NCI-H187 (cell line): ENCODE results near the gene RRH.
"Not testable (repeated sequence)": the region's sequence is repeated elsewhere in the genome, so short reads cannot be mapped to it uniquely, and the experiment has no call there.

ENCODE experiments used
- DNase-seq, 2 experiments: peaks; one replicate each; lab custom pipeline; 2025; lab: John Stamatoyannopoulos, UW

The RRH gene

DNA sequence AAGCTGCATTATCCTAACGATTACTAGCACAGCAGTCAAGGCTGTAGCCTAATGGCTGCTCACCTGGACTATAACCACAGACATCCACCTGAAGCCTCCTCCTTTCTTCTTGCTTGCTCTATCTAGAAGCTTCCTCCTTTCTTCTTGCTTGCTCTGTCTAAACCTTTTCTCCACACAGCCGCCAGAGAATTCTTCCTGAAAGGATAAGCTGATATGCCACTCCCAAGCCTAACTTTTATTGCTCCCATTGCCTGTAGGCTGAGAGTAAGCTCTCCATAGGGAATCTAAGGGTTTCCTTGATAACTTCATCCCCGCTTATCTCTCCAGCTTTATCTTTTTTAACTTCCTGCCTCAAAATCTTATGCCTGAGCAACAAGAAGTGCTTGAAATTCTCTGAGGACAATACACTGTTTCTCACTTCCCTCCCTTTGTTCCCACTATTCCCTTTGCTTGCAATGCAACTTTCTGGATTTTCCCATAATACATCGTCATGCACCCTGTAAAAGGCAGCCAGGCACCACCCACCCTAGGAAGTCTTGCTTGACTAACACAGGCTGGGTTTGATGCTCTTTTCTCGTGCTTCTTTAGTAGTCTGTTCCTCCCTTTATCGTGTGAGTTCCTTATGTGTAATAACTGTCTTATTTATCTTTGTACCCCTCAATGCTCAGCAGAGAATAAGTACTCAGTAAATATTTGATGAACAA is 18.8 kb downstream of the RRH start:
- DNase-seq, result no peak

- DNase-seq, result no peak
These were observed 20.2 kb downstream of the RRH start, which contains the start of gene LRIT3 for GRCh38 chr4:109847896-109848442. Gene LRIT3, plus strand, starts transcription at chr4:109848107. Its CDS starts 95 bp downstream, at chr4:109848202.

GRCh38 chr4:109848501-109848900 is 20.7 kb downstream of the RRH start:
- no peak for DNase-seq

DNA sequence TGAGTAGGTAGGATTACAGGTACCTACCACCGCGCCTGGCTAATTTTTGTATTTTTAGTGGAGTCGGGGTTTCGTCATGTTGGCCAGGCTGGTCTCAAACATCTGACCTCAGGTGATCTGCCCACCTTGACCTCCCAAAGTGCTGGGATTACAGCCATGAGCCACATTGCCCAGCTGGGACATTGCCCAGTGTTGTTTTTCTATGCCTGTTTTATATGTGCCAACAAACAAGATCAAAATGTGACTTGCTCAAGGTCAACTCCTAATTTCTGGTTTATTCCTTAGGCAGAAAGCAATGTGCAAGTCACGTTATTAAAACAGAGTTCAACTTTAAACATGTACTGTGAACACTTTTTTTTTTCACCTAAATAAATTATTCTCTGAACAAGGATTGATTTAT is 22.8 kb downstream of the RRH start:
- no peak for DNase-seq

DNA sequence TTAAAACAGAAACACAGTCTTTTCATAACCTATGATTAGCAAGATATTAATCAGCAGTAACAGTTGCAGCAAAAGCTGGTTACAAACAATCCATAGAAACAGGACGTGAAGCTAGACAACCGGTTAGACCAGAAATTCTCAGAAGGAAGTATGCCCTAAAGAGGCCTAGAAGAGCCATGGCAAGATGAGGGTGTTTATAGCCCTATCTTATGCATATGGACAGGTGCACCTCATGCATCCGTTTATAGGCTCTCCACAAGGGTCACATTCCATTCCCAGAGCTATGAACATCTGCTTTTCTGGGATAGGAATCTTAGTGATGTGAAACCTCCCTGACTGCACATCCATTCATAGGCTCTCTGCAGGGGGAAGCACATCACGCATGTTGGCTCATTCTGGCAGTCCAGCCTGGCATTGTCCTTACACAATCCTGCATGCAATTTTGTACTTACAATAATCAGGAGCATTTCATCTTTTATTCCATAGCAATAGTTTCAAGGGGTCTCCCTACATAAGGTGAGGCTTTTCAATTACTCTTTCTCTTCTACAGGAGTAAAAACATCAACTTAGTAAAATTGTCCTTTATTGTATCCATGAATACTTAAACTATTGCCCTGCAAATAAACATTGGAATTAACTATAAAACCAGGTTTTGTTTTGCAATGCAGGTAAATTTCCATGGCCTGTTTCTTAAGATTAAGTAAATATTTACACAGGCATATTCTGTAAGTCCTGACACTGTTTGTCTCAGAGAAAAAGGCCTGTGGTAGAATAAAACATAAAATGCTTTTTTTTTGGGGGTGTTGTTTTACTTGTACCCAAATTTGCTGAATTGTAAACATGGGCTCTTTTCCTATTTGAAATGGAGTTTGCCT is 31.9 kb downstream of the RRH start:
- DNase-seq, result not testable (repeated sequence)

- no peak for DNase-seq
These were observed 33.5 kb downstream of the RRH start for GRCh38 chr4:109861271-109861670.

GRCh38 chr4:109861916-109862511 is 34.2 kb downstream of the RRH start:
- DNase-seq, result no peak

DNA sequence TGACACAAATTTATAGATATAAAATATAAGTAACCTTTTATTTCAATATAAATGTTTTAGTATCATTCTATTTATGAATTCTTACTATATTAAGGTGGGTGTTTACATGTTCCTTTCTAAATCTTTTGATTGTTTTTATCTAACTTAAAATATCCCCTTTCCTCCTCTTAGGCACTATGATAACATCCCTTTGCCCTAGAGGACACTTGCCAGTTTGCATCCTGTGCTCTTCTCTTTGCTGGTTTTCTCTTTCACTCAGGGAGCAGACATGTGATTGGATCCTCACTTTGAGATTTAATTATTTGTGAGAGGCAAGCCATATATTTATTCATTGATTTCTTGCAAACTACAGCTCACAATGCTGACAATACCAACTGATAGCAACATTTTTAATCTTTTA is 36.4 kb downstream of the RRH start:
- DNase-seq, result no peak

DNA sequence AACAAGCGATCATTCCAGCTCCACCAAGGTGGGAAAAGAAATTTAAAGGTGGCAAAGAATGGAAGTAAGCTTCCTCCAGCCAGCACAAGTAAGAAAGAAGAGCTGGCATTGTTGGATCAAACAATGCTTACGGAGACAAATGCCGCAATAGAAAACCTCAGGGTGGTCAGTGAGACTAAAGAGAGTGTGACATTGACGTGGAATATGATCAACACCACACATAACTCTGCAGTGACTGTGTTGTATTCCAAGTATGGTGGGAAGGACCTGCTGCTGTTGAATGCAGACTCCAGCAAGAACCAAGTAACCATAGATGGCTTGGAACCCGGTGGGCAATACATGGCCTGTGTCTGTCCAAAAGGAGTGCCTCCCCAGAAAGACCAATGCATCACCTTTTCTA is 42.3 kb downstream of the RRH start:
- DNase-seq, result no peak

- DNase-seq, result no peak
These were observed 44.3 kb downstream of the RRH start for GRCh38 chr4:109872065-109872464.

DNA sequence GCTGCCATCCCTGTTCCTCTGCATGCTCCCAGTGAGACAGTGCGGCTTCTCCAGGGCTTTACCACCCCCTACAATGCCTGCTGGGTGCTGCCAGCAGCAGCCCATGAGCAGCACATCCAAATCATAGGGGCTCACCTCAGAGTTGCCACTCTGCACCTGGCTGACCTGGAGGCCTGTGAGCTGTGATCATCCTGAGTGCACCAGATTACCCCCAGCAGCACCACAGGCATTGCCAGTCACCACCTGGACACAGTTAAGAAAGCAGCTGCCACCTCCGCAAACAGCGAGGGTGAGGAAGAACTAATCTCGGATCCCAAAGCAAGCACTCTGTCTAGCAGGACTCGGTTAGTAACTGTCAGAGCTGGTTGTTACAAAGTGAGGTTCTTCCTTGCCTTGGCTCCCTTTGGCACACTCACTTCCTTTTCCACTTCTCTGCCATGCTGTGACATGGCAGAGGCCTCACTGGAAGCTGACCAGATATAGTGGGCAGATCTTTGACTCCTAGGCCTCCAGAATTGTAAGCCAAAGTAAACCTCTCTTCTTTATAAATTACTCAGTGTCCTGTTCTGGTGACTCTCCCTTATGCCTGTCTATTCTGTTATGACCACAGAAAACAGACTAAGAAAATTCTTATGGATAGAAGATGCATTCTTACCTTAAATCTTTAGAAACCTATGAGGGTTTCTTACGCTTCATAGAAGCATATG is 45.3 kb downstream of the RRH start:
- no peak for DNase-seq

DNA sequence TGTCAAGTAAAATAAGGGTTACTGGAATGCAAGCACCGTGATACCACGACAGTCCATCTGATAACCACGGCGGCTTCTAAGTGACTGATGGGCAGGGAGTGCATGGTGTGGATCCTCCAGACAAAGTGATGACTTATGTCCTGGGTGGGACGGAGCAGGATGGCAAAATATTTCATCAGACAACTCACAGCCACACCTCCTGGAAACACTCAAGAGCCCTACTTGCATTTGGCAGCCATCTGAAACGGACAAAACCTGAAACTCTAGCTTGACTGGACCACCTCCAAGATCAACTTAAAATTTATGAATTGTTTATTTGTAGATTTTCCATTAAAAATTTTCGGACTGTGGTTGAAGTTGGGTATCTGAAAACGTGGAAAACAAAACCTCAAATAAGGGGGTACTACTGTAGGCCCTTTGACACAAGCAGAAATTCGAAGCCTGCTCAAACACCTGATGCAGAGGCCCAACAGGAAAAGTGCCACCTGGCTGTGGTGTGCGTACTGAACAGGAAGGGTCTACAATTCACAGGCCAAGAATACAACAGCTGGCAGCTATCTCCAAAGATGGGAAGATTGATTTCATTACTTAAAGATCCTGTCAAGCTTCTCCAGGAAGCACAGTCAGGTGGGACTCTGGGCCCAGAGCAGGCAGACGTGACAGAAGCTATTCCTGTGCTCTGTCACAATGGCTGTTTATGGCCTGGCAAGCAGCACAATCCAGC is 46.2 kb downstream of the RRH start:
- DNase-seq, result no peak

- DNase-seq, result no peak
These were observed 47.3 kb downstream of the RRH start for GRCh38 chr4:109875106-109875505.

DNA sequence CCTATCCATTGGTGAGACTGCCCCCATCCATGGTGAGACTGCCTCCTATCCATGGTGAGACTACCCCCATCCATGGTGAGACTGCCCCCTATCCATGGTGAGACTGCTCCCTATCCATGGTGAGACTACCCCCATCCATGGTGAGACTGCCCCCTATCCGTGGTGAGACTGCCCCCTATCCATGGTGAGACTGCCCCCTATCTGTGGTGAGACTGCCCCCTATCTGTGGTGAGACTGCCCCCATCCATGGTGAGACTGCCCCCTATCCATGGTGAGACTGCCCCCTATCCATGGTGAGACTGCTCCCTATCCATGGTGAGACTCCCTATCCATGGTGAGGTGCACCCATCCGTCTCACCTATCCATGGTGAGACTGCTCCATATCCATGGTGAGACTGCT is 47.8 kb downstream of the RRH start:
- not testable (repeated sequence) for DNase-seq

DNA sequence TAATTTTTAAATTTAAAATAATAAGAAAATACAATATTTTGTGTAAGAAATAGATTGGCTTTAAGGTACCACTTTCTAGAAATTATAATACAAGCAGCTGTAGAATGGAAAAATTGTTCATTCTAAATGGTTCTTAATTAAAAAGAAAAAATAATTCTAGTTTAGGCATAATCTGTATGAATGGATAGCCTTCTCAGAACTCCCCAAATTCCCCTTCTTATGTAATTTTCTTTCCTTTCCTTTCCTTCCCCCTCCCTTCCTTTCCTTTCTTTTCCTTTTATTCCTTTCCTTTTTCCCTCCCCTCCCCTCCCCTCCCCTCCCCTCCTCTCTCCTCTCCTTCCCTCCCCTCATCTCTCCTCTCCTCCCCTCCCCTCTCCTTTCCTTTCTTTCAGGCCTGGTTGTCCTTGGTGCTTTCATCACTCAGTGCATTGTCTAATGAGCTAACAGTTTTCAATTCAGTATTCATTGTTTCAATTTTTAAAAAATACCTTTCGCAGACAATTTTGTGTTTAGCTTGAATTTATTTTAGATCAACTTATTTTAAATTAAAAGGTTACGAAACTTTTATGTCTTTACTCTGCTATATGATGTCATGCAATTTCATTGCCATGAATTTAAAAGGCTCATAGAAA is 49.0 kb downstream of the RRH start:
- no peak for DNase-seq

DNA sequence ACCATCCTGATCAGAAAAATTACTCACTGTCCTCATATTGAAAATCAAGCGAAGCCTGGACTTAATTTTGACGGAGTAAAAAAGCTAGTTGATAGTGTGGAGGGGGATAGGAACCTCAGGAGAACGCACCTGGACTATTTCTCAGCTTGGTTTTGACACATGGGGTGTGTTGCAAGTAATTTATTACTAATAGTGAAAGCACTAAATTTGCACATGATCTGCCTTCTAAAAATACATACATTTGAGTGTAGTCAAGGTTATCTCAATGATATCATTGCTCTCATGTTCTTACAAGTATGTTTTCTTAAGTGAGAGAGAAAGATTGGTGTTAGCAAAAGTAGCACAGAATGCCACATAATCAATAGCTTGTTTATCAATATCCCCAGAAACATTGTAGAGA is 49.6 kb downstream of the RRH start:
- DNase-seq, result no peak

DNA sequence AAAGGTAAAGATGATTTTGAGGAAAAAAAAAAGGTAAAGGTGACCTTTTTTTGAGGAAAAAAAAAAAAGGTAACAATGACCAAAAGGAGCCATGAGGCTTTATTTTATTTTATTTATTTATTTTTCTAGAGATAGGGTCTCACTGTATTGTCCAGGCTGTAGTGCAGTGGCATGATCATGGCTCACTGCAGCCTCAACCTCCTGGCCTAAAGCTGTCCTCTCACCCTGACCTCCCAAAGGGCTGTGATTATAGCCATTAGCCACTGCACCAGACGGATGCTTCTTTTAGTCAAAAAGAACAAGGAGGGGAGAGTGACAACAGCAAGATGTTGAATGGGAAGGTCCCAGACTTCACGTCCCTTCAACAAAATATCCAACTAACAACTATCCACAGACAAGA is 50.6 kb downstream of the RRH start:
- DNase-seq, result no peak

- no peak for DNase-seq
These were observed 51.3 kb downstream of the RRH start for GRCh38 chr4:109879081-109879480.

DNA sequence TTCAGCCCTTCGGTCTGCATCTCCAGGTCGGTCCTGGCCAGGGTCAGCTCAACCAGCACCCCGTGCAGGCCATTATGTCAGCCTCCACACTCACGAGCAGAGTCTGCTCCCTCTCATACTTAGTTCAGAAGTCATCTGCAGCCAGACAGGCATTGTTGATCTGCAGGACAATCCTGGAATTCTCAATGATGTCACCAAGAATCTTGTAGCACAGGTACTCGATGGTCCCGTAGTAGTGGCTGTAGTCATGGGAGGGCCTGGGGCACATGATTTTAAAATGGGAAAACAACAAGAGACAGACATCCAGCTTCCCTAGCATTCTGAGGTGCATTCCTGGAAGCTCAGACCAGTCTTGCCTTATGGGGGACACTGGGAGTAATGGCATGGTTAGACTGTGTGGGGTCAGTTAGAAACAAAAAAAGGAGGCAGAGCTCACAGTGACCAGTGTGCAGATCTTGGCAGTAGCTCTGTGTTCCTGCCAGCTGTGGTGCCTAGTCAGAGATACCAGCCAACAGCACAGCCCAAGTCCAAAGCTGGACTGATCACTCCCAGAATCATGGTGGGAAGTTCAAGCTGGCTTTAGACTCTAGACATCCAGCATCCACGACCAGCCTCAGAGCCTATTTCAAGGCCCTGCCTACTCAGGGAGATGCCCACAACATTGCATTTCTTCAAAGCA is 52.0 kb downstream of the RRH start:
- DNase-seq, result no peak

- no peak for DNase-seq
These were observed 58.5 kb downstream of the RRH start for GRCh38 chr4:109886303-109886702.
